Epithelial cell of proximal tubule (primary cell): ENCODE measurements around the gene DEFB125. TPM values are rescaled to one million over a fixed set of nuclear protein-coding genes. Genes with fewer than 3 reads are reported as not detected.
"Not testable (repeated sequence)": the region's sequence is repeated elsewhere in the genome, so short reads cannot be mapped to it uniquely, and the experiment has no call there.

ENCODE experiments used
- DNase-seq: peaks from one replicate; pipeline ENCODE4 v3.0.0-alpha.2; 2011; ENCODE audit warnings: low read depth
- H3K4me3 ChIP-seq: 2 replicates; pipeline ENCODE4 v1.5.1; 2011; ENCODE audit warnings: low read depth, mild to moderate bottlenecking, low read length
- CTCF ChIP-seq: conservative IDR thresholded peaks from 2 replicates; pipeline ENCODE4 v1.5.1; 2012; ENCODE audit warnings: low read depth, mild to moderate bottlenecking, low read length
- total RNA-seq: library from RNA; depleted of rRNA; stranded (reverse); fragments of >200 nt; gene quantifications from 2 replicates; pipeline ENCODE4 v1.2.3, GENCODE V29; 2015

DEFB125 gene
- total RNA-seq, 1 donor from 2014 or later = not detected

- no peak for DNase-seq
- TF ChIP-seq CTCF = no peak
Observed at GRCh38 chr20:101975-102374, 14.5 kb downstream of the DEFB125 start.

GRCh38 chr20:103456-103855 is 16.0 kb downstream of the DEFB125 start:
- H3K4me3 ChIP-seq = no peak overlapping the region
- no peak for DNase-seq
- TF ChIP-seq CTCF = no peak

More at GRCh38 chr20:101975-102374, 14.5 kb downstream of the DEFB125 start:
- no peak overlapping the region for H3K4me3 ChIP-seq

GRCh38 chr20:112396-112795 is 24.9 kb downstream of the DEFB125 start:
- H3K4me3 ChIP-seq = no peak overlapping the region
- DNase-seq = no peak
- TF ChIP-seq CTCF = no peak

- DNase-seq = no peak
- H3K4me3 ChIP-seq = no peak overlapping the region
- no peak for TF ChIP-seq CTCF
Observed at GRCh38 chr20:117518-117917, 30.0 kb downstream of the DEFB125 start.

GRCh38 chr20:129786-130323 is 42.4 kb downstream of the DEFB125 start:
- not testable (repeated sequence) for DNase-seq, H3K4me3 ChIP-seq

GRCh38 chr20:137668-138490 is 50.4 kb downstream of the DEFB125 start:
- no peak for DNase-seq
- TF ChIP-seq CTCF = peak; percentile 50

GRCh38 chr20:142290-142689 is 54.8 kb downstream of the DEFB125 start, which contains the start of gene DEFB126:
Gene DEFB126, plus strand, starts transcription at chr20:142590. Its CDS starts 39 bp downstream, at chr20:142629.
- no peak for TF ChIP-seq CTCF

More at GRCh38 chr20:137668-138490, 50.4 kb downstream of the DEFB125 start:
- no peak overlapping the region for H3K4me3 ChIP-seq

More at GRCh38 chr20:142290-142689, 54.8 kb downstream of the DEFB125 start, which contains the start of gene DEFB126:
- H3K4me3 ChIP-seq = no peak within 1 kb of the TSS
- no peak for DNase-seq
